ENCODE measurements around the gene FDXACB1.

FDXACB1 gene

GRCh38 chr11:111845276-111846028 is 33.5 kb downstream of the FDXACB1 start:
- DNase-seq = no peak

DNA sequence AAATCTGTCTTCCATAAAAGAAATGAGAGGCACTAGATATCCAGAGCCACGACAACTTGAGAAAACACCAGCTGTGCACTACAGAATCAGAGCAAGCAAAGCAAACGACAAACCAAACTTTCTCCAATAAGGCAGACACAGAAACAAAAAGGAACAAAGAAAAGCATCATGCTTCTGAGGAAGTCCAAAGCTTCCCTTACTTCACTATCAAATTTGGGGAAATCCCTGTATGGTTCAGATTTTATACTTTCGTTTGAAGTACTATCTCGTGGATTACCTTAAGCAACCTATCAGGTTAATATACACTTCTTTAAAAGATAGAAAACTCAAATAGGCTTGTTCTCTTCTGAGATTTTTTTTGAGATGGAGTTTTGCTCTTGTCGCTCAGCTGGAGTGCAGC is 35.3 kb downstream of the FDXACB1 start:
- DNase-seq = no peak

DNA sequence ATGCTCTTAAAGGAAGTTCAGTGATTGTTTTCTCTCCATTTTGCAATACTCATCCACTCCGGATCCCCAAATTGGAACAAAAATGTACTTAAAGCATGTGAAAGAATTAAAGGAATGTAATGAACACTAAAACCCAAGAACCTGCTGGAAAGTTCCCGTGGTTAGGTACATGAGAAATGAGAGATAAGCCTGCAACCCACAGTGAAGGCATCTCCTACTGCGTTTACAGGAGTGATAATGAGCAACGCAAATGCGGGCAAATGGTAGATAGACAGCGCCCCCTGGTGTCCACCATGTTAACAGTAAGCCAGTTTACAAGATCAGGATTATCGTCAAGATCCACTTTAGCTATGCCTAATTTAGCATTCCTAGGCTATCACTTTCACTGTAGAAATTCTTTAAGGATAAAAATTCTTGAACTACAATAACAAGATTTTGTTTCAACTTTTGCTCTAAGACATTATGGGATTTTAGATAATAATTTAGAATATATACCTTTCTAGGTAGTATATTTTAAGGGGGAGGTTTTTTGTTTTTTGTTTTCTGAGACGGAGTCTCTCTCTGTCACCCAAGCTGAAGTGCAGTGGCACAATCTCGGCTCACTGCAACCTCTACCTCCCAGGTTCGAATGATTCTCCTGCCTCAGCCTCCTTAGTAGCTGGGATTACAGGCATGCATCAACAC is 37.5 kb downstream of the FDXACB1 start:
- DNase-seq = peak; percentile 30

DNA sequence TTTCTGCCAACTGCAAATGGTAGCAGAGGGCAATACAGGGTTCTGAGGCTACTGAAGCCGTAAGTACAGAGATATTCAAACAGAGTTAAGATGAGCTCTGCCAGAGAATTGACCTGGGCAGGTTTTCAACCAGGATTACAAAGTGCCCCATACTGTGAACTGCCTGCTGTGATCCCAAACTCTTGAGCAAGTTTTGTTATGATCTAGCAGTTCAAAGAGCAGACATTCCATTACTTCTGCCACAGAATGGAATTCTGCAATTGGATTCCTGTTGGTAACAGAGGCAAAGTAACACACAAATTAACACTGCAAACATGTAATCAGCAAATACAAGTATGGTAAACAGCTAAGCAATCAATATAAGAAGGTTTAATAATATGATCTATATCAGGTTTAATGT is 38.8 kb downstream of the FDXACB1 start:
- no peak for DNase-seq

- DNase-seq = no peak
Measured at GRCh38 chr11:111838054-111838453, 40.9 kb downstream of the FDXACB1 start.

GRCh38 chr11:111837366-111837891 is 41.5 kb downstream of the FDXACB1 start:
- DNase-seq = no peak

DNA sequence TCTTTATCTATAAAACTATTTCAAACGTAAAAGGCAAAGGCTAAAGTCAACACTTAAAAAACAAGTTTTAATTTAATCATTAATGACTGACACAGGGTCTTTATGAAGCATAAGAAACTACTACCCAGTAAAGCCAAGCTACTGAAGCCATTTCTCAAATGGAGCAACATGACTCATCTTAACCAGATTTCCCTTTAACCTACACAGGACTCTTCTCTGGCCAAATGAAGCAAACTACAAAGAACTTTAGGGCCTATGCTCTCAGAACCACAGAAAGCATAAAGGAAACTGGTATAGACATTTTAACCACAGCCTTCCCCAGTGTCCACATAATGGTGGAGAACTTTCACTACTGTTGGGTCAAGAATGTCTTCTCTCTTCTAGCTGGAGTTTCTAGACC is 42.2 kb downstream of the FDXACB1 start:
- no peak for DNase-seq

DNA sequence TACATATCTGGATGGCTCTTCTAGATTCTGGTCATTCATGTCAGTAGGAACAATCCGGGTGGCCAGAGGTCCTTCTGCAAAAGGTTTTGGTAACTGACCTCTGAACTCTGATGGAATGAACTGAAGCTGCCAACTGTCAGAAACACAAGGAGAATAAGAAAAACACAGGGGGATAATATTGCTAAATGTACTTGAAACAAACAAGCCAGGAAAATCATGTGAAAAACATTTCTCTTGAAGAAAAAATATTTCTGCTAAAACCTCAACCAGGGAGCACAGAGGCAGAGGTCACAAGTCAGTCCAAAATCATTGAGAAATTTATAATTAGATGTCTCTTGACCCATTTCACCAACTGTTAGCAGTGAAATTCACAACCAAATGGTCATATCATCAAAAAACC is 42.8 kb downstream of the FDXACB1 start:
- DNase-seq = no peak

GRCh38 chr11:111835665-111836064 is 43.3 kb downstream of the FDXACB1 start:
- no peak for DNase-seq

- no peak for DNase-seq
Measured at GRCh38 chr11:111834432-111835163, 44.4 kb downstream of the FDXACB1 start.

GRCh38 chr11:111833524-111833923 is 45.4 kb downstream of the FDXACB1 start:
- no peak for DNase-seq

- DNase-seq = no peak
Measured at GRCh38 chr11:111829185-111829968, 49.6 kb downstream of the FDXACB1 start.

- DNase-seq = no peak
Measured at GRCh38 chr11:111826322-111826950, 52.5 kb downstream of the FDXACB1 start.

All from right kidney (tissue), 1 donor.